Amygdala (tissue), 56 donors: ENCODE measurements around the gene TMC4.
"Not testable (repeated sequence)": the region's sequence is repeated elsewhere in the genome, so short reads cannot be mapped to it uniquely, and the experiment has no call there.

Experiments
- DNase-seq, 56 donors: peaks; one replicate each; lab custom pipeline; 2025; lab: John Stamatoyannopoulos, UW

The TMC4 gene

GRCh38 chr19:54172471-54173358 is at the start of gene TMC4:
Gene TMC4, minus strand, starts transcription at chr19:54173160. Its CDS starts 43 bp downstream, at chr19:54173117.
- DNase-seq, result peak in 1 of 56 donors; percentile 36

- not testable (repeated sequence) for DNase-seq
Measured at GRCh38 chr19:54221947-54222346, 49.0 kb upstream of the TMC4 start.

GRCh38 chr19:54219702-54220101 is 46.7 kb upstream of the TMC4 start:
- DNase-seq, result not testable (repeated sequence)

GRCh38 chr19:54218960-54219661 is 46.2 kb upstream of the TMC4 start:
- no peak for DNase-seq

- no peak for DNase-seq
Measured at GRCh38 chr19:54218259-54218658, 45.3 kb upstream of the TMC4 start.

GRCh38 chr19:54217517-54218247 is 44.7 kb upstream of the TMC4 start:
- DNase-seq, result not testable (repeated sequence)

- no peak for DNase-seq
Measured at GRCh38 chr19:54216869-54217268, 43.9 kb upstream of the TMC4 start.

GRCh38 chr19:54214734-54215133 is 41.8 kb upstream of the TMC4 start:
- not testable (repeated sequence) for DNase-seq

GRCh38 chr19:54214217-54214616 is 41.3 kb upstream of the TMC4 start:
- not testable (repeated sequence) for DNase-seq

GRCh38 chr19:54211235-54211634 is 38.3 kb upstream of the TMC4 start:
- no peak for DNase-seq

GRCh38 chr19:54209811-54210494 is 37.0 kb upstream of the TMC4 start:
- DNase-seq, result peak in 50 of 56 donors; percentile 6 to 86 (median 61)

- DNase-seq, result peak in 27 of 56 donors; percentile 21 to 71 (median 54)
Measured at GRCh38 chr19:54209058-54209810, 36.3 kb upstream of the TMC4 start.

- DNase-seq, result no peak
Measured at GRCh38 chr19:54208784-54209057, 35.8 kb upstream of the TMC4 start.

GRCh38 chr19:54207983-54208783 is 35.2 kb upstream of the TMC4 start:
- DNase-seq, result peak in 36 of 56 donors; percentile 7 to 74 (median 38)

- no peak for DNase-seq
Measured at GRCh38 chr19:54207676-54207982, 34.7 kb upstream of the TMC4 start.

- not testable (repeated sequence) for DNase-seq
Measured at GRCh38 chr19:54207193-54207592, 34.2 kb upstream of the TMC4 start.

- DNase-seq, result no peak
Measured at GRCh38 chr19:54206831-54207177, 33.8 kb upstream of the TMC4 start.

GRCh38 chr19:54206030-54206830 is 33.3 kb upstream of the TMC4 start:
- DNase-seq, result no peak
